ENCODE results near the gene ERCC2.

GRCh38 chr19:45351401-45351952, 18.9 kb downstream of the ERCC2 start:
- TF ChIP-seq CTCF (IDR thresholded peaks at IDR 0.05) (no peak), POLR2A (IDR thresholded peaks at IDR 0.05) (no peak)
